Measurements from ENCODE around the gene TNFRSF13B. TPM values are rescaled to one million over a fixed set of nuclear protein-coding genes. Genes with fewer than 3 reads are reported as not detected.

TNFRSF13B gene
- total and polyA plus RNA-seq, 12 donors, result not detected

DNA sequence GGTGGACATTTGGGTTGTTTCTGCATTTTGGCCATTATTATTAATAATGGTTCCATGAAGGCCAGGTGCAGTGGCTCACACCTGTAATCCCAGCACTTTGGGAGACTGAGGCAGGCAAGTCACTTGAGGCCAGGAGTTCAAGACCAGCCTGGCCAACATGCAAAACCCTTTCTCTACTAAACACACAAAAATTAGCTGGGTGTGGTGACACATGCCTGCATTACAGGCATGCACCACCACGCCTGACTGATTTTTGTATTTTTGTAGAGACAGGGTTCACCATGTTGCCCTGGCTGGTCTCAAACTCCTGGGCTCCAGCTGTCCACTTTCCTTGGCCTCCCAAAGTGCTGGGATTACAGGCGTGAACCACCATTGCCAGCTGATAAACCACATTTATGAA, 58.5 kb downstream of the TNFRSF13B start:
- Histone ChIP-seq H3K4me1 (peaks cover 0 to 23% (median 6%) of the 10 kb centered on the region in 9 donors), H3K9me3 (no peaks in the 10 kb centered on the region), H3K36me3 (no peaks in the 10 kb centered on the region), H3K27me3 (peaks cover 0 to 3% (median 0%) of the 10 kb centered on the region in 7 donors), H3K27ac (no peak overlapping the region), H3K4me3 (no peak overlapping the region)
- ATAC-seq, result no peak
- WGBS, 2 donors, result 92 to 95% methylated on average over 2 of the region's 2 CpGs
- TF ChIP-seq, protein P1, sequence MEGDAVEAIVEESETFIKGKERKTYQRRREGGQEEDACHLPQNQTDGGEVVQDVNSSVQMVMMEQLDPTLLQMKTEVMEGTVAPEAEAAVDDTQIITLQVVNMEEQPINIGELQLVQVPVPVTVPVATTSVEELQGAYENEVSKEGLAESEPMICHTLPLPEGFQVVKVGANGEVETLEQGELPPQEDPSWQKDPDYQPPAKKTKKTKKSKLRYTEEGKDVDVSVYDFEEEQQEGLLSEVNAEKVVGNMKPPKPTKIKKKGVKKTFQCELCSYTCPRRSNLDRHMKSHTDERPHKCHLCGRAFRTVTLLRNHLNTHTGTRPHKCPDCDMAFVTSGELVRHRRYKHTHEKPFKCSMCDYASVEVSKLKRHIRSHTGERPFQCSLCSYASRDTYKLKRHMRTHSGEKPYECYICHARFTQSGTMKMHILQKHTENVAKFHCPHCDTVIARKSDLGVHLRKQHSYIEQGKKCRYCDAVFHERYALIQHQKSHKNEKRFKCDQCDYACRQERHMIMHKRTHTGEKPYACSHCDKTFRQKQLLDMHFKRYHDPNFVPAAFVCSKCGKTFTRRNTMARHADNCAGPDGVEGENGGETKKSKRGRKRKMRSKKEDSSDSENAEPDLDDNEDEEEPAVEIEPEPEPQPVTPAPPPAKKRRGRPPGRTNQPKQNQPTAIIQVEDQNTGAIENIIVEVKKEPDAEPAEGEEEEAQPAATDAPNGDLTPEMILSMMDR (IDR thresholded peaks at IDR 0.05), result no peak
- intact Hi-C loops (cut with DNase I), result no loop called here
- no peak for DNase-seq

DNA sequence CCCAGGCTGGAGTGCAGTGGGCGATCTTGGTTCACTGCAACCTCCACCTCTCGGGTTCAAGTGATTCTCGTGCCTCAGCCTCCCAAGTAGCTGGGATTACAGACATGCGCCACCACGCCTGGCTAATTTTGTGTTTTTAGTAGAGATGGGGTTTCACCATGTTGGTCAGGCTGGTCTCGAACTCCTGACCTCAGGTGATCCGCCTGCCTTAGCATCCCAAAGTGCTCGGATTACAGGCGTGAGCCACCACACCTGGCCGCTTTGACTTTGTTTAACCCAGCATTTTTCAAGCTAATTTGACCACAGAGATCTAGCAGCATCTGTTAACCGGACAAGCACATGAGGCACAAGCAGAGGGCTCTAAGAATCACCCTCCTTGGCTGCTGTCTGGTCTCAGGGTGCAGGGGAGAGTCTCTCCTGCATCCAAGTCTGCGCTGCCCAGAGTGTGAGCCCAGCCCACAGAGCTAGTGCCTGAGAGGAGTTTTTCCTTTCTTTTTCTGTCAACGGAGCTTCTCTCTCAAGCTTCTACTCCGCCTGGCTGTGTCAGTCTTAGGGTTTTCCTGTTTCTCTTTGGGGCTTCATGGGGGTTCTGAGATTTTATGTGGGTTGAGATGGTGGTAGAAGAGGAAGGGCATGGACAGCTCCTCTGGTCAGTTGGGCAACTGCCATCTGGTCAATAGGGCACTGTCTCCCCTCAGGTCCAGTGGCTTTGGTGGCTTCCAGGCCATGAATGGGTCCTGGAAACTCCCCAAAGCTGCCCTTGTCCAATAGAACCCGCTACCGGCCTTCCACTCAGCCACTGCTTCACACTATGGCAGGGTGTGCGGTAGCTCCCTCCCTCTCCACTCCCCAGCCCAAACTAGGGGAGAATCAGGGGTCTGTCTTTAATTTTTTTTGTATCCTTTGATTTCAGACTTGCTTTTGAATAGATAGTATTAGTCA, 59.6 kb downstream of the TNFRSF13B start:
- H3K4me1 ChIP-seq, result peaks cover 0 to 23% (median 6%) of the 10 kb centered on the region in 9 donors
- TF ChIP-seq, protein P1 (IDR thresholded peaks at IDR 0.05), result no peak
- H3K36me3 ChIP-seq, result no peaks in the 10 kb centered on the region
- H3K9me3 ChIP-seq, result no peaks in the 10 kb centered on the region
- intact Hi-C loops (cut with DNase I), result no loop called here
- peaks cover 0 to 11% (median 2%) of the 10 kb centered on the region in 7 donors for H3K27me3 ChIP-seq
- 85 to 86% methylated on average over 17 of the region's 17 CpGs for WGBS, 2 donors
- DNase-seq, result no peak
- no peak overlapping the region for H3K4me3 ChIP-seq
- H3K27ac ChIP-seq, result no peak overlapping the region
- no peak for ATAC-seq

DNA sequence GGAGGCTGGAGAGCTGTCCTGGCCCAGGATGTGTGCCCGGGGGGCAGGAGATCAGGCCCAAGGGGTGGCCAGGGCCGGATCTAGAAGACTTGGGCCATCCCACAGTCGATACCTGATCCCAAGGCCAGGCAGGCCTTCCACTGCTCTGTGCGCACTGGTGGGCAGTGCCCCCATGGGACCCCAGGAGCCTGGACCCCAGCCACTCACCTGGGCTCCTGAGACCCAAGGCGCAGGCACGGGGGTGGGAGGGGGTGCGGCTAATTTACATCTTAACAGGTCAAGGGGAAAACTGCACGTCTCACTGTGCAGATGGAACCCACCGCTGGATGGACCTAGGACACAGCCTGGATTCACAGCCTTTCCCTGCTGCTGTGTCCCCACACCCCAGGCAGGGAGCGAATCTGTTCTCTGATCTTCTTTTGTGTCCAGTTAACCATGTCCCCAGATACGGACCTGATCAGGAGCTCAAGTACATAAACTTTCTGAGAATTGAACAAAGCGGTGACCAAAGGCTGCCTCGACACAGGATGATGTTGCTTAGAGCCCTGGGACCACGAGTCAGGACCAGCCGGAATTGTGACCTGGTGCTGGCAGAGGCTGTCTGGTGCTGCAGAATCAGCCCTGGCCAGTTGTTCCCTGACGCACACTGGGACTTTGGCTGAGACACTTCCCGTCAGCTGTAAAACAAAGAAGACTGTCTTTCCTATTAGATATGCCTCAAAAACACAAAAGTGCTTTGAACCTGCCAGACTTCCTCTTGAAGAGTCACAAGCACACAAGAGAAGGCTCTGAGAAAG, 60.6 kb downstream of the TNFRSF13B start:
- H3K36me3 ChIP-seq, result no peaks in the 10 kb centered on the region
- H3K27ac ChIP-seq, result peak overlapping the region in 4 of 10 donors; percentile 6 to 56 (median 7)
- ATAC-seq (peak; percentile 45 to 95 (median 75)), DNase-seq (peak in 1 of 2 donors; percentile 49)
- peaks cover 0 to 11% (median 3%) of the 10 kb centered on the region in 7 donors for H3K27me3 ChIP-seq
- H3K4me1 ChIP-seq, result peaks cover 0 to 23% (median 6%) of the 10 kb centered on the region in 9 donors
- WGBS, 2 donors, result 73 to 75% methylated on average over 17 of the region's 17 CpGs
- H3K9me3 ChIP-seq, result no peaks in the 10 kb centered on the region
- intact Hi-C loops (cut with DNase I), result no loop called here
- no peak overlapping the region for H3K4me3 ChIP-seq
- TF ChIP-seq, protein P1 (IDR thresholded peaks at IDR 0.05), result no peak

DNA sequence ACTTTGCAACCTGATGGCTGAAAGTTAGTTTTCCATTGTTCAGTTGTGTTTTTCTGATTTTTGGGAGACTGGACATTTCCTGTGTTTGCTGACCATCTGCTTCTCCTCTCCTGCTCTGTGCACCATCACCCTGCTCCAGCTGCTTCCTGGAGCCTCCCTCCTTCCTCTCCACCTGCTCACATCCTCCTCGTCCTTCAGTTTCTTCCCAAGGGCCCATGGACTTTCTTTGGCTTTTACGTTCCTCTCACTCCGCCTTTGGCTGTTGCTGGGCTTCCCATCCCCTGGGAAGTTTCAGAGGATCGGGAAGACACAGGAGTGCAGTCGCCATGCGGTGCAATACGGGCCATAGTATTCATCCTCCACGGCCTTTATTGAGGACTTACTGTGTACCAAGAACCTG, 61.6 kb downstream of the TNFRSF13B start:
- intact Hi-C loops (cut with DNase I), result no loop called here
- peaks cover 0 to 15% (median 2%) of the 10 kb centered on the region in 7 donors for H3K27me3 ChIP-seq
- H3K36me3 ChIP-seq, result no peaks in the 10 kb centered on the region
- 50 to 59% methylated on average over 8 of the region's 8 CpGs for WGBS, 2 donors
- peak overlapping the region in 2 of 10 donors; percentile 31 to 56 for H3K27ac ChIP-seq
- peaks cover 0 to 23% (median 6%) of the 10 kb centered on the region in 9 donors for H3K4me1 ChIP-seq
- no peaks in the 10 kb centered on the region for H3K9me3 ChIP-seq
- H3K4me3 ChIP-seq, result no peak overlapping the region
- DNase-seq (no peak), ATAC-seq (peak in 3 of 8 donors; percentile 38 to 41 (median 40))
- TF ChIP-seq, protein P1 (IDR thresholded peaks at IDR 0.05), result no peak
